MM.1S (cell line): ENCODE measurements around the gene NLGN1.

Source experiments
- CTCF ChIP-seq: fragments of 300-600 bp; sonication (generic); IDR thresholded peaks from 2 replicates; pipeline ENCODE4 v1.5.1; 2016; ENCODE audit warnings: antibody characterized with exemption, low read length, mixed read lengths
- EZH2 ChIP-seq: fragments of 300-600 bp; sonication (generic); optimal IDR thresholded peaks from 2 replicates; pipeline ENCODE3; 2017; ENCODE audit warnings: low read depth, mild to moderate bottlenecking, antibody characterized with exemption, low read length, mixed read lengths
- EZH2phosphoT487 ChIP-seq: fragments of 300-600 bp; sonication (generic); IDR thresholded peaks from 2 replicates; pipeline ENCODE4 v1.6.1; 2018; ENCODE audit warnings: antibody characterized with exemption, low read length

- TF ChIP-seq CTCF (no peak), EZH2 (no peak), EZH2phosphoT487 (no peak)
These were observed 761.1 kb downstream of the NLGN1 start for GRCh38 chr3:174158674-174159073.
